ENCODE measurements around the gene DIMT1. TPM values are rescaled to one million over a fixed set of nuclear protein-coding genes. Genes with fewer than 3 reads are reported as not detected.

Gene DIMT1
- total and polyA plus RNA-seq, 4 donors = 7.9 to 12.6 (median 9.8) TPM

- TF ChIP-seq ATF3 (IDR thresholded peaks at IDR 0.05) = no peak
Measured at GRCh38 chr5:62386824-62387223, 16.9 kb downstream of the DIMT1 start (continued).

DNA sequence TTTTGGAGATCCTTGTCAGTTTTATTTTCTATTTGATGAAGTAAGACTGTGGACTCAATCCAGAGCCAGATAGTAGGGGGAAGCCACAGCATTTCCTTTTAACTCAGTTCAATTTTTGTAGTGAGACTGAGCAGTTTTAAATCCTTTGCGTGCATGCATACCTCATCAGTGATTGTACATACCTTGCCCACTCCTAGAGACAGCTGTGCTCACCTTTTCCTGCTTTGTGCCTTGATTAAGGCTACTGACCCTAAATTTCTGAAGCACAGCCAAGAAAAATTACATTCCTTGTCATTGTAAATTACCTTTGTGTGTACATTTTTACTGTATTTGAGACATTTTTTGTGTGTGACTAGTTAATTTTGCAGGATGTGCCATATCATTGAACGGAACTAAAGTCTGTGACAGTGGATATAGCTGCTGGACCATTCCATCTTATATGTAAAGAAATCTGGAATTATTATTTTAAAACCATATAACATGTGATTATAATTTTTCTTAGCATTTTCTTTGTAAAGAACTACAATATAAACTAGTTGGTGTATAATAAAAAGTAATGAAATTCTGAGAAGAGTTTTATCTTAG is 17.8 kb downstream of the DIMT1 start:
- Histone ChIP-seq H3K9me3 (ENCODE audit: control insufficient read depth in 4 of 4, low read length in 3 of 4) (no peaks in the 10 kb centered on the region), H3K27ac (ENCODE audit: low read depth in 1 of 2, low read length in 2 of 2) (no peak overlapping the region), H3K9ac (ENCODE audit: low read depth in 1 of 2, low read length in 2 of 2) (no peak overlapping the region), H3K36me3 (ENCODE audit: control insufficient read depth in 4 of 4, insufficient read depth in 3 of 4, low read depth in 1 of 4, low read length in 3 of 4) (peaks cover 6 to 50% (median 38%) of the 10 kb centered on the region in 4 donors), H3K27me3 (ENCODE audit: control insufficient read depth in 4 of 4, insufficient read depth in 4 of 4, low read length in 3 of 4) (no peaks in the 10 kb centered on the region), H3K4me1 (ENCODE audit: control insufficient read depth in 4 of 4, insufficient read depth in 4 of 4, low read length in 3 of 4) (no peaks in the 10 kb centered on the region), H3K4me3 (ENCODE audit: low read depth in 1 of 3, low read length in 3 of 3) (no peak overlapping the region)
- TF ChIP-seq NR2F2 (IDR thresholded peaks at IDR 0.05) = no peak
- TF ChIP-seq, protein P1, sequence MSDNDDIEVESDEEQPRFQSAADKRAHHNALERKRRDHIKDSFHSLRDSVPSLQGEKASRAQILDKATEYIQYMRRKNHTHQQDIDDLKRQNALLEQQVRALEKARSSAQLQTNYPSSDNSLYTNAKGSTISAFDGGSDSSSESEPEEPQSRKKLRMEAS (IDR thresholded peaks at IDR 0.05) = no peak
- no peak for TF ChIP-seq GABPA (IDR thresholded peaks at IDR 0.05 in 1 of 2, conservative IDR thresholded peaks at IDR 0.05 in 1 of 2)
- TF ChIP-seq, protein P2, sequence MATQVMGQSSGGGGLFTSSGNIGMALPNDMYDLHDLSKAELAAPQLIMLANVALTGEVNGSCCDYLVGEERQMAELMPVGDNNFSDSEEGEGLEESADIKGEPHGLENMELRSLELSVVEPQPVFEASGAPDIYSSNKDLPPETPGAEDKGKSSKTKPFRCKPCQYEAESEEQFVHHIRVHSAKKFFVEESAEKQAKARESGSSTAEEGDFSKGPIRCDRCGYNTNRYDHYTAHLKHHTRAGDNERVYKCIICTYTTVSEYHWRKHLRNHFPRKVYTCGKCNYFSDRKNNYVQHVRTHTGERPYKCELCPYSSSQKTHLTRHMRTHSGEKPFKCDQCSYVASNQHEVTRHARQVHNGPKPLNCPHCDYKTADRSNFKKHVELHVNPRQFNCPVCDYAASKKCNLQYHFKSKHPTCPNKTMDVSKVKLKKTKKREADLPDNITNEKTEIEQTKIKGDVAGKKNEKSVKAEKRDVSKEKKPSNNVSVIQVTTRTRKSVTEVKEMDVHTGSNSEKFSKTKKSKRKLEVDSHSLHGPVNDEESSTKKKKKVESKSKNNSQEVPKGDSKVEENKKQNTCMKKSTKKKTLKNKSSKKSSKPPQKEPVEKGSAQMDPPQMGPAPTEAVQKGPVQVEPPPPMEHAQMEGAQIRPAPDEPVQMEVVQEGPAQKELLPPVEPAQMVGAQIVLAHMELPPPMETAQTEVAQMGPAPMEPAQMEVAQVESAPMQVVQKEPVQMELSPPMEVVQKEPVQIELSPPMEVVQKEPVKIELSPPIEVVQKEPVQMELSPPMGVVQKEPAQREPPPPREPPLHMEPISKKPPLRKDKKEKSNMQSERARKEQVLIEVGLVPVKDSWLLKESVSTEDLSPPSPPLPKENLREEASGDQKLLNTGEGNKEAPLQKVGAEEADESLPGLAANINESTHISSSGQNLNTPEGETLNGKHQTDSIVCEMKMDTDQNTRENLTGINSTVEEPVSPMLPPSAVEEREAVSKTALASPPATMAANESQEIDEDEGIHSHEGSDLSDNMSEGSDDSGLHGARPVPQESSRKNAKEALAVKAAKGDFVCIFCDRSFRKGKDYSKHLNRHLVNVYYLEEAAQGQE (IDR thresholded peaks at IDR 0.05) = no peak
- TF ChIP-seq RXRA (IDR thresholded peaks at IDR 0.05) = no peak
- TF ChIP-seq EGR1 (IDR thresholded peaks at IDR 0.05; ENCODE audit: low read depth in 2 of 2) = no peak
- no peak for TF ChIP-seq HNF4A (conservative IDR thresholded peaks at IDR 0.05)
- no peak for TF ChIP-seq SP1 (IDR thresholded peaks at IDR 0.05)
- no peak for TF ChIP-seq FOXA1 (IDR thresholded peaks at IDR 0.05)
- TF ChIP-seq RAD21 (IDR thresholded peaks at IDR 0.05) = no peak
- no peak for TF ChIP-seq HNF4G (IDR thresholded peaks at IDR 0.05)
- TF ChIP-seq YY1 (IDR thresholded peaks at IDR 0.05) = no peak
- TF ChIP-seq, protein P3, sequence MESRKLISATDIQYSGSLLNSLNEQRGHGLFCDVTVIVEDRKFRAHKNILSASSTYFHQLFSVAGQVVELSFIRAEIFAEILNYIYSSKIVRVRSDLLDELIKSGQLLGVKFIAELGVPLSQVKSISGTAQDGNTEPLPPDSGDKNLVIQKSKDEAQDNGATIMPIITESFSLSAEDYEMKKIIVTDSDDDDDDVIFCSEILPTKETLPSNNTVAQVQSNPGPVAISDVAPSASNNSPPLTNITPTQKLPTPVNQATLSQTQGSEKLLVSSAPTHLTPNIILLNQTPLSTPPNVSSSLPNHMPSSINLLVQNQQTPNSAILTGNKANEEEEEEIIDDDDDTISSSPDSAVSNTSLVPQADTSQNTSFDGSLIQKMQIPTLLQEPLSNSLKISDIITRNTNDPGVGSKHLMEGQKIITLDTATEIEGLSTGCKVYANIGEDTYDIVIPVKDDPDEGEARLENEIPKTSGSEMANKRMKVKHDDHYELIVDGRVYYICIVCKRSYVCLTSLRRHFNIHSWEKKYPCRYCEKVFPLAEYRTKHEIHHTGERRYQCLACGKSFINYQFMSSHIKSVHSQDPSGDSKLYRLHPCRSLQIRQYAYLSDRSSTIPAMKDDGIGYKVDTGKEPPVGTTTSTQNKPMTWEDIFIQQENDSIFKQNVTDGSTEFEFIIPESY (IDR thresholded peaks at IDR 0.05) = no peak
- no peak for TF ChIP-seq FOXA2 (IDR thresholded peaks at IDR 0.05)
- no peak for TF ChIP-seq CTCF (IDR thresholded peaks at IDR 0.05; ENCODE audit: low read depth, low read length, missing input control)
- TF ChIP-seq TAF1 (conservative IDR thresholded peaks at IDR 0.05) = no peak
- TF ChIP-seq JUND (IDR thresholded peaks at IDR 0.05) = no peak
- TF ChIP-seq ATF3 (IDR thresholded peaks at IDR 0.05) = no peak
- DNase-seq (ENCODE audit: low spot score) = no peak
- WGBS = 93% methylated on average over 2 of the region's 2 CpGs

Data from liver (tissue), 9 donors.